NT2/D1 (cell line): ENCODE results near the gene KLHL21.
A peak's percentile ranks its signal among the peaks of the same experiment; 100 is the strongest.

Experiments
- DNase-seq: peaks from one replicate; pipeline ENCODE4 v3.0.0-alpha.2; 2011; ENCODE audit warnings: low read depth, low spot score
- H3K27me3 ChIP-seq: 2 replicates; pipeline ENCODE4 v1.6.0; 2011; ENCODE audit warnings: mild to moderate bottlenecking; ENCODE audit not compliant: insufficient read length, insufficient read depth
- H3K36me3 ChIP-seq: 2 replicates; pipeline ENCODE4 v1.6.1; 2011; ENCODE audit warnings: mild to moderate bottlenecking, low read length, mixed read lengths; ENCODE audit not compliant: insufficient read depth, insufficient read length
- H3K4me1 ChIP-seq: 2 replicates; pipeline ENCODE4 v1.5.1; 2011; ENCODE audit not compliant: insufficient read depth, insufficient read length
- H3K4me3 ChIP-seq: 2 replicates; pipeline ENCODE4 v1.5.1; 2011; ENCODE audit warnings: low read depth; ENCODE audit not compliant: insufficient read length
- H3K9ac ChIP-seq: 2 replicates; pipeline ENCODE4 v1.6.0; 2011; ENCODE audit warnings: low read depth; ENCODE audit not compliant: insufficient read length
- H3K9me3 ChIP-seq: 2 replicates; pipeline ENCODE4 v1.5.1; 2011; ENCODE audit warnings: mild to moderate bottlenecking, low read length; ENCODE audit not compliant: insufficient read depth
- SUZ12 ChIP-seq: IDR thresholded peaks from 2 replicates; pipeline ENCODE4 v1.6.1; 2011; ENCODE audit not compliant: insufficient read length, insufficient read depth; ENCODE audit errors: extremely low read depth
- YY1 ChIP-seq: IDR thresholded peaks from 2 replicates; pipeline ENCODE4 v1.6.1; 2011; ENCODE audit not compliant: insufficient read length, insufficient read depth
- ZNF274 ChIP-seq: IDR thresholded peaks from 2 replicates; pipeline ENCODE4 v1.6.1; 2011; ENCODE audit warnings: mild to moderate bottlenecking, low read depth, low read length

The KLHL21 gene

GRCh38 chr1:6579374-6580118 lies 23.1 kb downstream of the KLHL21 start, which contains the start of gene ZBTB48:
ZBTB48 (plus strand) TSS chr1:6579994; CDS start chr1:6580610, 616 bp downstream.
- TF ChIP-seq YY1 (no peak), SUZ12 (no peak), ZNF274 (no peak)
- peak; percentile 89 for DNase-seq
- H3K27me3 ChIP-seq, result no peaks in the 10 kb centered on the region
- H3K9ac ChIP-seq, result peak within 1 kb of the TSS; percentile 87
- H3K36me3 ChIP-seq, result peaks cover 12% of the 10 kb centered on the region
- peak within 1 kb of the TSS; percentile 75 for H3K4me3 ChIP-seq
- peaks cover 9% of the 10 kb centered on the region for H3K4me1 ChIP-seq
- no peaks in the 10 kb centered on the region for H3K9me3 ChIP-seq

GRCh38 chr1:6578624-6579373 lies 23.9 kb downstream of the KLHL21 start:
- no peak for DNase-seq
- Histone ChIP-seq H3K9ac (no peak overlapping the region), H3K36me3 (peaks cover 12% of the 10 kb centered on the region), H3K27me3 (no peaks in the 10 kb centered on the region), H3K4me1 (peaks cover 13% of the 10 kb centered on the region), H3K4me3 (peak overlapping the region; percentile 13), H3K9me3 (no peaks in the 10 kb centered on the region)
- TF ChIP-seq SUZ12 (no peak), YY1 (no peak), ZNF274 (no peak)

- Histone ChIP-seq H3K4me1 (peaks cover 13% of the 10 kb centered on the region), H3K4me3 (no peak overlapping the region), H3K9me3 (no peaks in the 10 kb centered on the region), H3K9ac (no peak overlapping the region), H3K36me3 (peaks cover 12% of the 10 kb centered on the region), H3K27me3 (no peaks in the 10 kb centered on the region)
- no peak for DNase-seq
- TF ChIP-seq YY1, result no peak
- TF ChIP-seq SUZ12, result no peak
- no peak for TF ChIP-seq ZNF274
Observed at GRCh38 chr1:6577831-6578525, 24.7 kb downstream of the KLHL21 start.

- Histone ChIP-seq H3K4me3 (no peak overlapping the region), H3K9me3 (peaks cover 9% of the 10 kb centered on the region; the same call in 1 of the 2 replicates), H3K36me3 (no peaks in the 10 kb centered on the region), H3K4me1 (peaks cover 18% of the 10 kb centered on the region), H3K27me3 (no peaks in the 10 kb centered on the region), H3K9ac (no peak overlapping the region)
- DNase-seq, result no peak
- no peak for TF ChIP-seq ZNF274
- no peak for TF ChIP-seq SUZ12
- TF ChIP-seq YY1, result no peak
Observed at GRCh38 chr1:6574818-6575217, 27.9 kb downstream of the KLHL21 start.

GRCh38 chr1:6574025-6574620 lies 28.5 kb downstream of the KLHL21 start:
- H3K9ac ChIP-seq, result no peak overlapping the region
- no peak for DNase-seq
- peaks cover 9% of the 10 kb centered on the region; the same call in 1 of the 2 replicates for H3K9me3 ChIP-seq
- peaks cover 14% of the 10 kb centered on the region for H3K4me1 ChIP-seq
- no peaks in the 10 kb centered on the region for H3K27me3 ChIP-seq
- H3K4me3 ChIP-seq, result no peak overlapping the region
- TF ChIP-seq YY1, result no peak
- TF ChIP-seq SUZ12, result no peak
- TF ChIP-seq ZNF274, result no peak
- H3K36me3 ChIP-seq, result no peaks in the 10 kb centered on the region

GRCh38 chr1:6572653-6573383 lies 29.9 kb downstream of the KLHL21 start:
- no peak overlapping the region for H3K9ac ChIP-seq
- TF ChIP-seq SUZ12 (no peak), ZNF274 (no peak), YY1 (no peak)

More at GRCh38 chr1:6572653-6573383, 29.9 kb downstream of the KLHL21 start:
- no peaks in the 10 kb centered on the region for H3K36me3 ChIP-seq
- H3K27me3 ChIP-seq, result no peaks in the 10 kb centered on the region
- H3K4me1 ChIP-seq, result peaks cover 9% of the 10 kb centered on the region
- no peak for DNase-seq
- H3K9me3 ChIP-seq, result peaks cover 9% of the 10 kb centered on the region; the same call in 1 of the 2 replicates
- no peak overlapping the region for H3K4me3 ChIP-seq
